GM12872 (cell line): ENCODE results near the gene ABCA4.

Source experiments
- CTCF ChIP-seq: IDR thresholded peaks from 3 replicates; pipeline ENCODE4 v1.5.1; 2011; ENCODE audit warnings: low read depth, mild to moderate bottlenecking, low read length, moderate library complexity; ENCODE audit not compliant: insufficient read depth

Gene ABCA4

GRCh38 chr1:93997756-93998155, 123.2 kb downstream of the ABCA4 start:
- TF ChIP-seq CTCF, result no peak

- TF ChIP-seq CTCF, result no peak
These were observed 125.0 kb downstream of the ABCA4 start for GRCh38 chr1:93995837-93996536.

- TF ChIP-seq CTCF, result no peak
These were observed 127.2 kb downstream of the ABCA4 start for GRCh38 chr1:93993731-93994130.

GRCh38 chr1:93992954-93993353, 128.0 kb downstream of the ABCA4 start:
- TF ChIP-seq CTCF, result no peak

- TF ChIP-seq CTCF, result no peak
These were observed 128.8 kb downstream of the ABCA4 start for GRCh38 chr1:93992190-93992589.

- TF ChIP-seq CTCF, result no peak
These were observed 129.7 kb downstream of the ABCA4 start for GRCh38 chr1:93991271-93991670.

- no peak for TF ChIP-seq CTCF
These were observed 130.9 kb downstream of the ABCA4 start for GRCh38 chr1:93990010-93990409.
